Measurements from ENCODE around the gene TRIM54.

TRIM54 gene

DNA sequence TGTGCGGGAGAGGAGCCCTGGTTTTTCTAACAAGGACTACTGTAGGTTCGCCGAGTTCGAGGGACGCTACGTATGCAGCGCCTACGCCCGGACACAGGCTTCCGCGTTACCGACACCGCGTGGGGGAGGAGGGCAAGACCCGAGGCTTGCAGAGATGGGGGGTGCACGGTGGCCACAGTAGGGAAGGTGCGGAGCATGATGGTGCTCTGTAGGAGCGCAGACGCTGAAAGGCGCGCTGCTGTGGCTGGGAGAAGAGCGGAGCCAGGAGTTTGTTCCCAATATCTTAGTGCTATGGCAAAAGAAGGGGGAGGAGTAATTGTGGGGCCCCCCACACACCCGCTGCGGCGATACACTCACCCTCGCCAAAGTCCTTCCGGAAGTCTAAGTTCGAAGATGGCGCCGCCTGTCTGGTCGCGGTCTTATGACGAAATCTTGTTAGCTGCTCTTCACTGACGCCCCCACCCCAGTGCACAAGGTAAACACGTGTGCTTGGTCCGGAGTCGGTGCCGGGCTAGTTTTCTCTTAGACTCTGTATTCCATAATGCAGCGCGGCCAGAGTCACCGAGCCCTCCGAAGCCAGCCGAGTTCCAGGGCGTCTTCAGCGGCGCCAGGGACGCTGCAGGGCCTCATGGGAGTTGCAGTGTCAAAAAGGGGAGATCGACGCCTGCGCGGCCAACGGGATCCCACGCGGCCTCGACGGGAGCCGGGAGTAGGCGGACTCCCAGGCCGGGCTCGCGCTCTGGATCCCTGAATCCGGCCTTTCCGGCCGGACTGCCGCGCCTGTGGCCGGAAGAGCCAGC lies 74.4 kb downstream of the TRIM54 start, which contains the start of gene GTF3C2:
Gene GTF3C2 (minus strand): TSS at position 383 of the 800 bp plus-strand sequence. CDS start 13,210 bp downstream, outside the sequence.
- DNase-seq (ENCODE audit: low read depth) = peak; percentile 84
